ENCODE results near the gene CARMIL3.

Gene CARMIL3

GRCh38 chr14:24116128-24116814, 64.5 kb downstream of the CARMIL3 start:
- H3K4me1 ChIP-seq (ENCODE audit: control insufficient read depth in 2 of 2, insufficient read depth in 1 of 2, low read depth in 1 of 2, low read length in 2 of 2) = peaks cover 4 to 8% of the 10 kb centered on the region in 2 donors
- no peak overlapping the region for H2AFZ ChIP-seq (ENCODE audit: low read length)
- H3K9ac ChIP-seq (ENCODE audit: low read depth, low read length, poor library complexity) = no peak overlapping the region
- H3K9me3 ChIP-seq (replicated peaks in 1 of 2; ENCODE audit: control insufficient read depth in 2 of 2, insufficient read depth in 1 of 2, low read depth in 1 of 2, low read length in 2 of 2) = no peaks in the 10 kb centered on the region
- WGBS, 2 donors (ENCODE audit: extremely low coverage in 2 of 2, insufficient read length in 2 of 2, insufficient replicate concordance in 1 of 2) = no CpG with 5 or more reads among the region's 6 CpGs
- H3K4me2 ChIP-seq (ENCODE audit: insufficient read depth, low read length, poor library complexity, severe bottlenecking) = no peak overlapping the region
- no peak overlapping the region for H3K23ac ChIP-seq (ENCODE audit: low read depth, low read length, poor library complexity)
- H4K8ac ChIP-seq (ENCODE audit: low read depth, low read length) = no peak overlapping the region
- no peaks in the 10 kb centered on the region for H3K79me1 ChIP-seq (ENCODE audit: low read depth, low read length)
- H2BK120ac ChIP-seq (ENCODE audit: low read depth, low read length) = no peak overlapping the region
- no peak overlapping the region for H2BK15ac ChIP-seq (ENCODE audit: low read length)
- no peak overlapping the region for H3K18ac ChIP-seq (ENCODE audit: low read length)
- no peak overlapping the region for H2BK12ac ChIP-seq (ENCODE audit: low read length)
- no peak overlapping the region for H4K91ac ChIP-seq (ENCODE audit: low read depth, low read length, poor library complexity)
- H3K4ac ChIP-seq (ENCODE audit: low read length) = no peak overlapping the region
- no peak overlapping the region for H3K27ac ChIP-seq (replicated peaks; ENCODE audit: low read length)
- no peaks in the 10 kb centered on the region for H3K27me3 ChIP-seq (ENCODE audit: control insufficient read depth in 3 of 3, insufficient read depth in 3 of 3, low read depth in 1 of 3, low read length in 3 of 3)
- H3K36me3 ChIP-seq (replicated peaks in 1 of 2; ENCODE audit: control insufficient read depth in 2 of 2, insufficient read depth in 2 of 2, low read length in 2 of 2) = peaks cover 20 to 50% of the 10 kb centered on the region in 2 donors
- DNase-seq (ENCODE audit: low spot score) = no peak
- H2AK5ac ChIP-seq (ENCODE audit: low read depth, low read length) = no peak overlapping the region
- no peak overlapping the region for H2BK5ac ChIP-seq (ENCODE audit: low read length)
- H3K4me3 ChIP-seq (ENCODE audit: low read length in 2 of 2) = peak overlapping the region in 1 of 2 donors; percentile 75
- no peak overlapping the region for H3K14ac ChIP-seq (ENCODE audit: low read length)

DNA sequence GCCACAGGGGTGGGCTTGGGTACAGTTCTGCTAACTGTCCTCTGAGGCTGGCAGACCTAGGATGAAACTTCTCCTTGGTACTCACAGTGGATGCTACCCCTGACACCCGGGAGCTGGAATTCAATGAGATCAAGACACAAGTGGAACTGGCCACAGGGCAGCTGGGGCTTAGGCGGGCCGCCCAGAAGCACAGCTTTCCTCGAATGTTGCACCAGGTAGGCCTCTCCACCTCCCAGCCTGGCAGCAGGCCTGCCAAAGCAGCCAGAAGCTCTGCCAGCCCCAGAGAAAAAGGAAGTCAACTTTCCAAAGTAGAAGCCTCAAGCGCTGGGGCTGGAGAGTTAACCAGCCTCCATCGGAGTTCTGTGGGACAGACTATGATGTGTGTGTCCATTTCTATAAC, 65.4 kb downstream of the CARMIL3 start:
- no peaks in the 10 kb centered on the region for H3K27me3 ChIP-seq (ENCODE audit: control insufficient read depth in 3 of 3, insufficient read depth in 3 of 3, low read depth in 1 of 3, low read length in 3 of 3)
- H2BK12ac ChIP-seq (ENCODE audit: low read length) = no peak overlapping the region
- no peak overlapping the region for H3K18ac ChIP-seq (ENCODE audit: low read length)
- H3K23ac ChIP-seq (ENCODE audit: low read depth, low read length, poor library complexity) = no peak overlapping the region
- H3K4me3 ChIP-seq (ENCODE audit: low read length in 2 of 2) = no peak overlapping the region
- H3K4ac ChIP-seq (ENCODE audit: low read length) = no peak overlapping the region
- no peak overlapping the region for H2AFZ ChIP-seq (ENCODE audit: low read length)
- no peak overlapping the region for H3K14ac ChIP-seq (ENCODE audit: low read length)
- H2AK5ac ChIP-seq (ENCODE audit: low read depth, low read length) = no peak overlapping the region
- no peak overlapping the region for H2BK5ac ChIP-seq (ENCODE audit: low read length)
- no peak overlapping the region for H3K27ac ChIP-seq (replicated peaks; ENCODE audit: low read length)
- no CpG with 5 or more reads among the region's 6 CpGs for WGBS, 2 donors (ENCODE audit: extremely low coverage in 2 of 2, insufficient read length in 2 of 2, insufficient replicate concordance in 1 of 2)
- H4K8ac ChIP-seq (ENCODE audit: low read depth, low read length) = no peak overlapping the region
- no peak overlapping the region for H2BK120ac ChIP-seq (ENCODE audit: low read depth, low read length)
- H3K79me1 ChIP-seq (ENCODE audit: low read depth, low read length) = no peaks in the 10 kb centered on the region
- no peak for DNase-seq (ENCODE audit: low spot score)
- H3K4me2 ChIP-seq (ENCODE audit: insufficient read depth, low read length, poor library complexity, severe bottlenecking) = no peak overlapping the region
- H4K91ac ChIP-seq (ENCODE audit: low read depth, low read length, poor library complexity) = no peak overlapping the region
- peaks cover 21 to 57% of the 10 kb centered on the region in 2 donors for H3K36me3 ChIP-seq (replicated peaks in 1 of 2; ENCODE audit: control insufficient read depth in 2 of 2, insufficient read depth in 2 of 2, low read length in 2 of 2)
- H2BK15ac ChIP-seq (ENCODE audit: low read length) = no peak overlapping the region
- H3K9me3 ChIP-seq (replicated peaks in 1 of 2; ENCODE audit: control insufficient read depth in 2 of 2, insufficient read depth in 1 of 2, low read depth in 1 of 2, low read length in 2 of 2) = no peaks in the 10 kb centered on the region
- H3K9ac ChIP-seq (ENCODE audit: low read depth, low read length, poor library complexity) = no peak overlapping the region
- peaks cover 4 to 8% of the 10 kb centered on the region in 2 donors for H3K4me1 ChIP-seq (ENCODE audit: control insufficient read depth in 2 of 2, insufficient read depth in 1 of 2, low read depth in 1 of 2, low read length in 2 of 2)

All from neuronal stem cell (in vitro differentiated cells).